Large intestine (tissue), 3 donors: Measurements from ENCODE around the gene GNA15. TPM values are rescaled to one million over a fixed set of nuclear protein-coding genes. Genes with fewer than 3 reads are reported as not detected.
A peak's percentile ranks its signal among the peaks of the same experiment; 100 is the strongest.

Experiments used
- DNase-seq, 2 donors: peaks; one replicate each; pipeline versions ENCODE4 v3.0.0 to v3.0.0-alpha.2; 2013
- H3K27ac ChIP-seq: one replicate; pipeline ENCODE4 v1.5.1; 2013; ENCODE audit warnings: low read length
- H3K27me3 ChIP-seq: 2 replicates; pipeline ENCODE4 v1.6.1; 2013; ENCODE audit warnings: low read length; ENCODE audit not compliant: control insufficient read depth, insufficient read depth
- H3K36me3 ChIP-seq: 2 replicates; pipeline ENCODE4 v1.6.1; 2013; ENCODE audit warnings: low read length; ENCODE audit not compliant: control insufficient read depth, insufficient read depth
- H3K4me1 ChIP-seq: one replicate; pipeline ENCODE4 v1.6.1; 2013; ENCODE audit warnings: low read length; ENCODE audit not compliant: control insufficient read depth, insufficient read depth
- H3K4me3 ChIP-seq: one replicate; pipeline ENCODE4 v1.5.1; 2013; ENCODE audit warnings: low read length
- H3K9me3 ChIP-seq: one replicate; pipeline ENCODE4 v1.6.1; 2013; ENCODE audit warnings: mild to moderate bottlenecking, low read depth, low read length, moderate library complexity; ENCODE audit not compliant: control insufficient read depth
- WGBS: methylation state at CpG from one replicate; pipeline ENCODE4 v1.1.5; 2013; ENCODE audit warnings: low lambda C conversion rate; ENCODE audit not compliant: insufficient coverage; 5-methylcytosine and 5-hydroxymethylcytosine counted together
- polyA plus RNA-seq: library from polyadenylated mRNA; unstranded; fragments of 120-200 nt; gene quantifications from one replicate; pipeline ENCODE4 v1.2.1, GENCODE V29; 2013

GNA15 gene
- polyA plus RNA-seq, 1 donor = 2.1 TPM

DNA sequence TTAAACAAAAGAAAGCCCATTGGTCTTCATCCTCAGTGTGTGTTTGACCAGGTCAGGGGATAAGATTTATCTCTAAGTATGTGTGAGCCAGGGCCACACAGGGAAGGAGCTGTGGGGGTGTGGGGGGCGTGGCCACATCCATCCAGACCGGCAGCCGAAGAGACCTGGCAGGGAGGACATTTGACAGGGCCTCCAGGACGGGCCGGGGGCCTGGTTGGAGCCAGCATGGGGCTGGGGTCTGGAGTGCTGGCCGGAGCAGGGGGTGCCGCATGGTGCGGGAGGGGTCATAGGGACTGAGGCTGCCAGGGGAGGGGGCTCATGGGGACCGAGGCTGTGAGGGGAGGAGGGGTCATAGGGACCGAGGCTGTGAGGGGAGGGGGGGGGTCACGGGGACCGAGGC lies 20.4 kb upstream of the GNA15 start:
- Histone ChIP-seq H3K4me1 (no peaks in the 10 kb centered on the region), H3K36me3 (peaks cover 94% of the 10 kb centered on the region), H3K27ac (no peak overlapping the region), H3K9me3 (peaks cover 8% of the 10 kb centered on the region), H3K4me3 (no peak overlapping the region), H3K27me3 (no peaks in the 10 kb centered on the region)
- peak in 1 of 2 donors; percentile 1 for DNase-seq
- WGBS = no CpG with 5 or more reads among the region's 12 CpGs

DNA sequence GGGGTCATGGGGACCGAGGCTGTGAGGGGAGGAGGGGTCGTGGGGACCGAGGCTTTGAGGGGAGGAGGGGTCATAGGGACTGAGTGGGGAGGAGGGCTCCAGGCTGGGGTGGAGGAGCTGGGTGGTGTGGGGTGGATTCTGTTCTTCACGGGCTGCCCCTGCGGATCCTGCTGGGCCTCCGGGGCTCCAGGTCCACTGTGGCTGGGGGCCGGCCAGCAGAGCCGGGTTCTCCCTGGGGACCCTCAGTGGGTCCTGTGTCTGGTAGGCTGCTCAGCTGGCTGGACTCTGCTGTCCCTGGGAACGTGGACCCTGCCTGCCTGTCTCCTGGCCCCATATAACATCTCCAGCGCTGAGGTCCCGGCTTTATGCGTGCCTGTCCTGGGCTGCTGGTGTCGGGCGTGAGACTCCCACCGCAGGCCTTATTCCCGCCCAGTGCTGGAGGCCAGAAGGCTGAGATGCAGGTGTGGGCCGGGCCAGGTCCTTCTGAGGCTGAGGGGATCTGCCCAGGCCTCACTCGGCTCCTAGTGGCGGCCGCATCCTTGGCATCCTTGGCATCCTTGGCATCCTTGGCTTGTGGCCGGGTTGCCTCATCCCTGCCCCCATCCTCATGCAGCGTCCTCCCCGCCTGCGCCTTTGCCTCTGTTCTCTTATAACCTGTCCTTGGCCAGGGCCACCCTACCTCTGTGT lies 19.8 kb upstream of the GNA15 start:
- Histone ChIP-seq H3K4me1 (no peaks in the 10 kb centered on the region), H3K9me3 (peaks cover 8% of the 10 kb centered on the region), H3K27me3 (no peaks in the 10 kb centered on the region), H3K4me3 (no peak overlapping the region), H3K27ac (no peak overlapping the region), H3K36me3 (peaks cover 94% of the 10 kb centered on the region)
- no CpG with 5 or more reads among the region's 24 CpGs for WGBS
- peak in 1 of 2 donors; percentile 3 for DNase-seq

DNA sequence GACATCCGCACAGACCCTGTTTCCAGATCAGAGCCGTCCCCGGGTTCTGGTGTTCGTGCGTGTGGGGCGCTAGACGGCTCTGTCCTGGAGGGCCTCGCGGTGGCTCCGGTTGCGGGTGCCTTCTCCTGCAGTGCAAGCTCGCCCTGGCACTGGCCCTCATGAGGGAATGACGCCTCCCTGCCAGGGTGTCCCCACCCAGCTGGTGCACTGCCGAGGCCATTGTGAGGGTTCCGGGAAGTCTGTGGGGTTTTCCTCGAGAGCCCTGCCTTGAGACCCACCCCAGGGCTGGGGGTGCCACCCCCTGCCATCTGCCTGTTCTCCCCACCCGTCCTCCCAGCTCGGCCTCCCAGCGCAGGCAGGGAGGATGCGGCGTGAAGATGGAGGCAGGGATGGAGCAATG lies 19.2 kb upstream of the GNA15 start:
- Histone ChIP-seq H3K36me3 (peaks cover 94% of the 10 kb centered on the region), H3K27me3 (no peaks in the 10 kb centered on the region), H3K9me3 (peaks cover 6% of the 10 kb centered on the region), H3K27ac (no peak overlapping the region), H3K4me1 (no peaks in the 10 kb centered on the region), H3K4me3 (no peak overlapping the region)
- no CpG with 5 or more reads among the region's 21 CpGs for WGBS
- peak in 1 of 2 donors; percentile 1 for DNase-seq

DNA sequence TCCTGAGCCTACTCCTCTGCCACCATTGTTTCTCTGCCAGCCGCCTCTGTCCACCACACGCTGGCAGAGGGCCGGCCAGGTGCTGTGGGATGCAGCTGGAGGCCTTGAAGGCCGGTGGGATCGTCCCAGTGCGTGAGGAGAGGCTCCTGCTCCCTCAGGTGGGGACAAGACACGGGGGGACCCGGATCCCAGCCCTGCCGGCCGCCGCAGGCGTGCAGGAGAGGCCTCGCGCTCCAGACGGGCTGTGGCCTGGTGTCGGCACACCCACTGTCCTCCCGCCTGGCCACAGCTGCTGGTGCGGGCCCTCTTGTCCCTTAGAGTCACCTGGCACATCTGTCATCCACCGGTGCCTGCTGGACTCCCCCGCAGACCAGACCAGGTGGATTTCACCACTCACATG lies 18.1 kb upstream of the GNA15 start:
- H3K27ac ChIP-seq = no peak overlapping the region
- H3K9me3 ChIP-seq = peaks cover 5% of the 10 kb centered on the region
- H3K36me3 ChIP-seq = peaks cover 90% of the 10 kb centered on the region
- H3K27me3 ChIP-seq = no peaks in the 10 kb centered on the region
- WGBS = no CpG with 5 or more reads among the region's 20 CpGs
- DNase-seq = peak in 1 of 2 donors; percentile 0
- H3K4me1 ChIP-seq = no peaks in the 10 kb centered on the region
- H3K4me3 ChIP-seq = no peak overlapping the region

DNA sequence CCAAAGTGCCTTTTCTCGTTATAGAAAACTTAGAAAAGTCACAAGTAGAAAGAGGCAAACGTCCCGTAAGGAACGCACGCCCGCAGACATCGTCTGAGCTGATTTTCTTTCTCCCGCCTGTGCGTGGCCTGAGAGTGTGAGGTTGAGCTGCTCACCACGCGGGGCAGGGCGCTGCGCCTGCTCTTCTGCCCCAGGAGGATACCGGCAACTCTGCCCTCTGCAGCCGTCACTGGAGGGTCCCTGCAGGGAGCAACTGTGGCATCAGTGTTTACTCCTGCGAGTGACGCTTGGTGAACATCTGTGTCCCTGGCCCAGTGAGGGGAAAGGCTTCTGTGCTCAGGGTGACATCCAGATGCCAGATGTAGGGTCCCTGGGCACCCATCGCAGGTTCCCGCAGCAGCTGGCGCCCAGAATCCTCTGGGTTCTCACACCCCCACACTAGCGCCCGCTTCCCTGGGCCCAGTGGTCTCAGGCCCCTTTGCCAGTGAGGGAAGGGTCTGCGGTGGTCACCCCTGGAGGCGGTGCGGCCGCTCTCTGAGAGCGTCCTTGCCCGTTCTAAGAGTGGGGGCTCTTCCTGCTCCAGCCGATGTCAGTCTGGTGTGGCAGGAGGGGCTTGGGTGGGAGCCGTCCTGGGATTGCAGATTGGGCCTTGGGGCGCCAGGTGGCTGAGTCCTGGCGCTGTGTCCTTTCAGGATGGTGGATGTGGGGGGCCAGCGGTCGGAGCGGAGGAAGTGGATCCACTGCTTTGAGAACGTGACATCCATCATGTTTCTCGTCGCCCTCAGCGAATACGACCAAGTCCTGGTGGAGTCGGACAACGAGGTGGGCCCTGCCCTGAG lies 17.4 kb upstream of the GNA15 start:
- DNase-seq = peak in 1 of 2 donors; percentile 2
- Histone ChIP-seq H3K27me3 (no peaks in the 10 kb centered on the region), H3K36me3 (peaks cover 90% of the 10 kb centered on the region), H3K4me3 (no peak overlapping the region), H3K9me3 (peaks cover 5% of the 10 kb centered on the region), H3K27ac (no peak overlapping the region), H3K4me1 (no peaks in the 10 kb centered on the region)
- WGBS = no CpG with 5 or more reads among the region's 42 CpGs

DNA sequence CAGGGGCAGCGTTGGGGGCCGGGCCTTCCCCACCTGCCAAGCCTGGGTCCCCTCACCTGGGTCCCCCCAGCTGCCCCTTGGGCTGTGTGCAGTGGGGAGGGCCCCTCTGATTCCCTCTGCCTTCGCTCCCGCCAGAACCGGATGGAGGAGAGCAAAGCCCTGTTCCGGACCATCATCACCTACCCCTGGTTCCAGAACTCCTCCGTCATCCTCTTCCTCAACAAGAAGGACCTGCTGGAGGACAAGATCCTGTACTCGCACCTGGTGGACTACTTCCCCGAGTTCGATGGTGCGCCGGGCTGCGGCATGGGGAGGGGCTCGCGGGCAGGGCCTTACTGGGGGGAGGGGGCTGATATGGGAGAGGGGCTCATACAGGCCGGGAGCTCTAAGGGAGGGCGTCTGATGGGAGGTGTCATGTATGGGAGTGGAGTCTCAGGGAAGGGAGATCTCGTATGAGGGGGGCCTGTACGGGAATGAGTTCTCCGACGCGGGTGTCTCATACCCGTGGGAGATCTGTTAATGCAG lies 16.7 kb upstream of the GNA15 start:
- Histone ChIP-seq H3K4me3 (no peak overlapping the region), H3K36me3 (peaks cover 83% of the 10 kb centered on the region), H3K9me3 (peaks cover 5% of the 10 kb centered on the region), H3K4me1 (no peaks in the 10 kb centered on the region), H3K27ac (no peak overlapping the region), H3K27me3 (no peaks in the 10 kb centered on the region)
- WGBS = no CpG with 5 or more reads among the region's 23 CpGs
- DNase-seq = peak in 1 of 2 donors; percentile 0

DNA sequence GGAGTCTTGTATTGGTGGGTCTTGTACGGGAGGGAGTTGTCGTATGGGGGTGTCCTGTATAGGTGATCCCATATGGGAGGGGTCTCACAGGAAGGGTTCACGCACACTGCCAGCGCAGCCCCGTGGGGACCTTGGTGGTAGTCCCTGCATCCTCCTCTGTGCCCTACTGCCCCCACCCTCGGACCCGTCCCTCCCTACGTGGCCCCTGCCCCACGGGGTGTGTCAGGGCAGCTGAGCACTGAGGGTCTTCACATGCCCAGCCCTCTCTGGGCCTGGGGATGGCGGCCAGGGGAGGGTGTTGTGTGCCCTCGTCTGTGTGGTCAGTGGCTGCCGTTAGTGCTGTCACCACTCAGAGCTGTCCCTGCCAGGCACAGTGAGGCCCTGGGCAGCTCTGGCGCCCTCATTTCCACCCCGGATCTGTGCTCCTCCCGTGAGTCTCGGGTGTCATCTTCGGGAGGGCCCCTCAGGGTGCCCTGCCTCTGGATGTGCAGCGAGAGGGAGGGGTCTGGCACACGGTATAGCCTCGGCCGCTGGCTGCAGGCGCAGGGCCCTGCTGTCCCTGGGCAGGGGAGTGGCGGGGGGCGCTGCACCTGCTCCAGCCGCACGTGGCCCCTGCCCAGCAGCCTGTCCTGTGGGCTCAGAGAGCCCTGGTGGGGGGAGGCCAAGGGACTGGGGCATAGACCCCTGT lies 16.0 kb upstream of the GNA15 start:
- H3K27ac ChIP-seq = no peak overlapping the region
- H3K36me3 ChIP-seq = peaks cover 76% of the 10 kb centered on the region
- no peak overlapping the region for H3K4me3 ChIP-seq
- DNase-seq = peak in 1 of 2 donors; percentile 1
- no peaks in the 10 kb centered on the region for H3K4me1 ChIP-seq
- no peaks in the 10 kb centered on the region for H3K27me3 ChIP-seq
- peaks cover 5% of the 10 kb centered on the region for H3K9me3 ChIP-seq
- WGBS = no CpG with 5 or more reads among the region's 26 CpGs

DNA sequence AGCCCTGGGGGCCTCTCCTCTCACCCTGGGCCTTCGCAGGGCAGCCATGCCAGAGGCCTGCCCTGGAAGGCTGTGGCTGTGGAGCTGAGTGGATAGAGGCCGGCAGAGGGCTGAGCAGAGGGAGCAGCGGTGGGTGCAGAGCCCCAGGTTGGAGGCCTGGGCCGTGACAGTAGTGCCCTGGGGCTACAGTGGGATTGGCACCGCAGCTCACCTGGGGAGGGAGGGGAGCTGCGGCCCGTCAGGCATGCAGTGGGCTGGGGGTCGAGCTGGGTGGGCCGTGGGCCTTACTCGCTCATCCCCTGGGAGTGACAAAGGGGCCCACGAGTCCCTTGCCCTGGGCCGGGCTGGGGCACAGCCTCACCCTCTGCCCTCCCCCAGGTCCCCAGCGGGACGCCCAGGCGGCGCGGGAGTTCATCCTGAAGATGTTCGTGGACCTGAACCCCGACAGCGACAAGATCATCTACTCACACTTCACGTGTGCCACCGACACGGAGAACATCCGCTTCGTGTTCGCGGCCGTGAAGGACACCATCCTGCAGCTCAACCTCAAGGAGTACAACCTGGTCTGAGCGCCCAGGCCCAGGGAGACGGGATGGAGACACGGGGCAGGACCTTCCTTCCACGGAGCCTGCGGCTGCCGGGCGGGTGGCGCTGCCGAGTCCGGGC lies 15.1 kb upstream of the GNA15 start:
- WGBS = no CpG with 5 or more reads among the region's 38 CpGs
- no peaks in the 10 kb centered on the region for H3K27me3 ChIP-seq
- no peak overlapping the region for H3K27ac ChIP-seq
- H3K36me3 ChIP-seq = peaks cover 69% of the 10 kb centered on the region
- H3K4me3 ChIP-seq = no peak overlapping the region
- DNase-seq = no peak
- no peaks in the 10 kb centered on the region for H3K4me1 ChIP-seq
- H3K9me3 ChIP-seq = peaks cover 5% of the 10 kb centered on the region

DNA sequence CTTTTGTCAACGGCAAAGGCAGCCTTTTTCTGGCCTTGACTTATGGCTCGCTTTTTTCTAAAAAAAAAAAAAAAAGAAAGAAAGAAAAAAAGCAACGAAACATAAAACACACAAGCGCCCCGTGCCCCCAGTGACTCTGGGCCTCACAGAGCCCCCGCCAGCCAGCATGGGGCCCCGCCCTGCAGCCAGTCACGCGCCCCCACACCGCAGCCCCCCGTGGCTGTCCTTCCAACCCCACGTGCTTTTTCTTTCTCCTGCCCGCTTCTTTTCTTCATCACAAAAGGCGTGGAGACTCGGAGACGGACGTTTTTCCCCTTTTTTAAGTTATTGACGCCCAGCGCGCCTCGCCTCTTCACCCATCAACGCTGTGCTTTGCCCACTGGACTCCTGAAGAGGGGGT lies 14.4 kb upstream of the GNA15 start:
- no peaks in the 10 kb centered on the region for H3K4me1 ChIP-seq
- peaks cover 63% of the 10 kb centered on the region for H3K36me3 ChIP-seq
- peaks cover 5% of the 10 kb centered on the region for H3K9me3 ChIP-seq
- no peak overlapping the region for H3K27ac ChIP-seq
- no CpG with 5 or more reads among the region's 22 CpGs for WGBS
- no peak for DNase-seq
- no peak overlapping the region for H3K4me3 ChIP-seq
- no peaks in the 10 kb centered on the region for H3K27me3 ChIP-seq
